ENCODE measurements around the gene RBL1. TPM values are rescaled to one million over a fixed set of nuclear protein-coding genes. Genes with fewer than 3 reads are reported as not detected.

Gene RBL1
- total and polyA plus RNA-seq, 2 of the 4 experiments (the other 2 are of a cell fraction): 3.3 to 7.5 TPM

DNA sequence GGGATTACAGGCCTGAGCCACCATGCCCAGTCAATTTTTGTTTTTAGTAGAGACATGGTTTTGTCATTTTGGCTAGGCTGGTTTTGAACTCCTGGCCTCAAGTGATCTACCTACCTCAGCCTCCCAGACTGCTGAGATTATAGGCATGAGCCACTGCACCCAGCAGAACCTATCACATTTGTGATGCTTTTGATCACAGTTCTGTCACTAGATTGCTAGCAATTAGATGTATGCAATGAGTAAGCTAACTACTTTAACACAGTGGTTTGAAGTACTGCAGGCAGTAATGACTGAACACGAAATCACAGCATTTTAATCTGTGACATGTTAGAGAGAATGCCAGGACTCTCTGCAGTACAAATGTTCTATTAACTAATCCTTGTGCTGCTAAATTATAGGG lies 124.7 kb downstream of the RBL1 start:
- TF ChIP-seq MXI1 (IDR thresholded peaks at IDR 0.05; ENCODE audit: borderline replicate concordance, low read depth, low read length): no peak
- no peak for TF ChIP-seq MAZ (IDR thresholded peaks at IDR 0.05; ENCODE audit: borderline replicate concordance, low read depth, low read length)
- no peak for TF ChIP-seq RFX5 (IDR thresholded peaks at IDR 0.05; ENCODE audit: low read depth, low read length)
- no peak for TF ChIP-seq POLR2A (IDR thresholded peaks at IDR 0.05; ENCODE audit: low read depth, low read length)
- TF ChIP-seq MAFK (IDR thresholded peaks at IDR 0.05; ENCODE audit: low read depth, low read length): no peak
- no peak for TF ChIP-seq SMC3 (IDR thresholded peaks at IDR 0.05; ENCODE audit: low read depth, low read length)
- TF ChIP-seq, protein P1, sequence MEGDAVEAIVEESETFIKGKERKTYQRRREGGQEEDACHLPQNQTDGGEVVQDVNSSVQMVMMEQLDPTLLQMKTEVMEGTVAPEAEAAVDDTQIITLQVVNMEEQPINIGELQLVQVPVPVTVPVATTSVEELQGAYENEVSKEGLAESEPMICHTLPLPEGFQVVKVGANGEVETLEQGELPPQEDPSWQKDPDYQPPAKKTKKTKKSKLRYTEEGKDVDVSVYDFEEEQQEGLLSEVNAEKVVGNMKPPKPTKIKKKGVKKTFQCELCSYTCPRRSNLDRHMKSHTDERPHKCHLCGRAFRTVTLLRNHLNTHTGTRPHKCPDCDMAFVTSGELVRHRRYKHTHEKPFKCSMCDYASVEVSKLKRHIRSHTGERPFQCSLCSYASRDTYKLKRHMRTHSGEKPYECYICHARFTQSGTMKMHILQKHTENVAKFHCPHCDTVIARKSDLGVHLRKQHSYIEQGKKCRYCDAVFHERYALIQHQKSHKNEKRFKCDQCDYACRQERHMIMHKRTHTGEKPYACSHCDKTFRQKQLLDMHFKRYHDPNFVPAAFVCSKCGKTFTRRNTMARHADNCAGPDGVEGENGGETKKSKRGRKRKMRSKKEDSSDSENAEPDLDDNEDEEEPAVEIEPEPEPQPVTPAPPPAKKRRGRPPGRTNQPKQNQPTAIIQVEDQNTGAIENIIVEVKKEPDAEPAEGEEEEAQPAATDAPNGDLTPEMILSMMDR (conservative IDR thresholded peaks at IDR 0.05; ENCODE audit: low read depth, low read length): no peak
- no peak for TF ChIP-seq NFE2L2 (IDR thresholded peaks at IDR 0.05; ENCODE audit: low read depth, low read length)
- TF ChIP-seq USF2 (IDR thresholded peaks at IDR 0.05; ENCODE audit: low read depth, low read length): no peak
- TF ChIP-seq BHLHE40 (IDR thresholded peaks at IDR 0.05; ENCODE audit: low read depth, low read length): no peak
- TF ChIP-seq FOS (IDR thresholded peaks at IDR 0.05; ENCODE audit: low read depth, low read length): no peak
- no peak for TF ChIP-seq RAD21 (IDR thresholded peaks at IDR 0.05; ENCODE audit: low read length)
- TF ChIP-seq CEBPB (IDR thresholded peaks at IDR 0.05; ENCODE audit: low read depth, low read length): no peak
- no peak for TF ChIP-seq CHD1 (IDR thresholded peaks at IDR 0.05; ENCODE audit: low read depth, low read length)
- no peak overlapping the region for H3K4me2 ChIP-seq (ENCODE audit: low read depth, low read length)
- H4K5ac ChIP-seq (ENCODE audit: low read depth, low read length): no peak overlapping the region
- H3K4me1 ChIP-seq (ENCODE audit: control insufficient read depth, insufficient read depth, low read length): no peaks in the 10 kb centered on the region
- ChIA-PET POLR2A (ENCODE audit: unreplicated experiment) (no interaction called here), CTCF (no interaction called here)
- H3K4me3 ChIP-seq (ENCODE audit: insufficient read depth, low read depth, low read length): no peak overlapping the region
- no peaks in the 10 kb centered on the region for H4K20me1 ChIP-seq (ENCODE audit: insufficient read depth, low read length)
- in situ Hi-C loops (cut with MboI; ENCODE audit: low sequenced_read_pairs): no loop called here
- no peak overlapping the region for H4K8ac ChIP-seq (ENCODE audit: low read depth in 2 of 2, low read length in 2 of 2)
- H3K23ac ChIP-seq (ENCODE audit: low read depth, low read length): no peak overlapping the region
- BruUV-seq (replicated peaks): no TSS peak
- no peak overlapping the region for H2BK15ac ChIP-seq (ENCODE audit: low read depth, low read length)
- H3K14ac ChIP-seq (replicated peaks; ENCODE audit: low read depth, low read length): no peak overlapping the region
- H4K91ac ChIP-seq (ENCODE audit: insufficient read depth, low read depth, low read length): no peak overlapping the region
- H2AFZ ChIP-seq (replicated peaks; ENCODE audit: low read length, poor library complexity): no peak overlapping the region
- H3K27me3 ChIP-seq (ENCODE audit: control insufficient read depth, insufficient read depth, low read length): no peaks in the 10 kb centered on the region
- ATAC-seq (ENCODE audit: low read depth): no peak
- H3K9me1 ChIP-seq (ENCODE audit: insufficient read depth, low read length): no peaks in the 10 kb centered on the region
- no peak for DNase-seq
- H3K56ac ChIP-seq (ENCODE audit: extremely low read depth, insufficient read depth, low read length): no peak overlapping the region
- H3K36me3 ChIP-seq (ENCODE audit: control insufficient read depth, insufficient read depth, low read length): no peaks in the 10 kb centered on the region
- no peaks in the 10 kb centered on the region for H3K9me3 ChIP-seq (ENCODE audit: control insufficient read depth, insufficient read depth, low read length)
- no peak overlapping the region for H2BK20ac ChIP-seq (ENCODE audit: low read depth, low read length)
- WGBS, 2 experiments (ENCODE audit: extremely low coverage in 2 of 2, insufficient read length in 1 of 2): no CpG with 5 or more reads among the region's 1 CpG
- H2AK5ac ChIP-seq (ENCODE audit: low read depth, low read length): no peak overlapping the region
- H2BK5ac ChIP-seq (ENCODE audit: low read depth, low read length, poor library complexity, severe bottlenecking): no peak overlapping the region
- H3K4ac ChIP-seq (ENCODE audit: low read depth, low read length): no peak overlapping the region
- H3K27ac ChIP-seq (ENCODE audit: insufficient read depth, low read length): no peak overlapping the region
- no peak overlapping the region for H3K18ac ChIP-seq (ENCODE audit: low read depth, low read length)
- H3K79me1 ChIP-seq (ENCODE audit: low read depth in 1 of 2, low read length in 2 of 2): no peaks in the 10 kb centered on the region
- no peak overlapping the region for H2AK9ac ChIP-seq (replicated peaks; ENCODE audit: low read depth, low read length, poor library complexity)
- dilution Hi-C loops (cut with HindIII; ENCODE audit: low sequenced_read_pairs, unreplicated experiment): no loop called here
- no peak overlapping the region for H3K9ac ChIP-seq (ENCODE audit: low read depth, low read length)
- H2BK120ac ChIP-seq (ENCODE audit: low read depth, low read length): no peak overlapping the region
- intact Hi-C loops (cut with micrococcal nuclease): no loop called here

Measured in IMR-90 (cell line).